HEK293 (cell line): ENCODE measurements around the gene SART3.
A peak's percentile ranks its signal among the peaks of the same experiment; 100 is the strongest.

Experiments used
- CTCF ChIA-PET: fragments of 350-600 bp; formaldehyde crosslinking; extraction: SDS; loops from one replicate; lab custom pipeline; 2021; ENCODE audit warnings: antibody characterized with exemption; lab: Yijun Ruan, JAX
- POLR2A ChIA-PET: fragments of 300-600 bp; formaldehyde crosslinking; extraction: SDS; loops from one replicate; lab custom pipeline; 2020; ENCODE audit warnings: antibody characterized with exemption, inconsistent platforms; lab: Yijun Ruan, JAX
- H3K27ac ChIP-seq: fragments of 200-500 bp; sonication (Bioruptor generic); 2 replicates; pipeline ENCODE4 v1.5.1; 2014; ENCODE audit warnings: low read depth, low read length, control low read depth, inconsistent platforms; ENCODE audit errors: extremely low read depth
- H3K36me3 ChIP-seq, 2 experiments: fragments of 200-500 bp in 1 of 2; sonication (Bioruptor generic) in 1 of 2; 1 replicate in 1 of 2; 2 replicates in 1 of 2; pipeline ENCODE4 v1.5.1; 2014 to 2017; ENCODE audit warnings: inconsistent platforms in 2 of 2, low read length in 2 of 2; ENCODE audit not compliant: control insufficient read depth in 2 of 2, insufficient read depth in 1 of 2
- H3K4me1 ChIP-seq: fragments of 200-500 bp; sonication (Bioruptor generic); 2 replicates; pipeline ENCODE4 v1.5.1; 2014; ENCODE audit warnings: mild to moderate bottlenecking, low read length, inconsistent platforms; ENCODE audit not compliant: control insufficient read depth, insufficient read depth
- H3K4me3 ChIP-seq: 2 replicates; pipeline ENCODE4 v1.5.1; 2011; ENCODE audit warnings: low read depth, mild to moderate bottlenecking, control low read depth, low read length, moderate library complexity
- H3K9me3 ChIP-seq: fragments of 200-500 bp; sonication (Bioruptor generic); 2 replicates; pipeline ENCODE4 v1.5.1; 2014; ENCODE audit warnings: low read depth, low read length, inconsistent platforms; ENCODE audit not compliant: control insufficient read depth, insufficient read depth
- ELK4 ChIP-seq: IDR thresholded peaks from 2 replicates; pipeline ENCODE4 v1.6.1; 2011; ENCODE audit warnings: mild to moderate bottlenecking, low read depth, low read length, borderline replicate concordance
- HOXC10 ChIP-seq: sonication (generic); formaldehyde crosslinking; IDR thresholded peaks from 2 replicates; pipeline ENCODE4 v1.8.1; 2023; ENCODE audit warnings: mild to moderate bottlenecking, missing genetic modification reagents
- IKZF3 ChIP-seq: fragments of 450-650 bp; IDR thresholded peaks from 2 replicates; pipeline ENCODE4 v1.5.0; 2018; ENCODE audit warnings: missing biosample characterization, mild to moderate bottlenecking, missing genetic modification characterization, moderate library complexity
- KLF1 ChIP-seq: fragments of 450-650 bp; formaldehyde crosslinking; IDR thresholded peaks from 2 replicates; pipeline ENCODE4 v1.5.1; 2016; ENCODE audit warnings: missing biosample characterization, missing genetic modification characterization
- MYNN ChIP-seq: fragments of 450-650 bp; formaldehyde crosslinking; IDR thresholded peaks from 2 replicates; pipeline ENCODE4 v1.5.1; 2016; ENCODE audit warnings: missing biosample characterization, missing genetic modification characterization, borderline replicate concordance
- PRDM6 ChIP-seq: fragments of 450-650 bp; formaldehyde crosslinking; IDR thresholded peaks from 2 replicates; pipeline ENCODE4 v1.5.1; 2017; ENCODE audit warnings: missing biosample characterization, missing genetic modification characterization
- ZBTB1 ChIP-seq: fragments of 450-650 bp; formaldehyde crosslinking; IDR thresholded peaks from 2 replicates; pipeline ENCODE4 v1.5.1; 2016; ENCODE audit warnings: missing biosample characterization, missing genetic modification characterization
- ZBTB26 ChIP-seq: fragments of 450-650 bp; formaldehyde crosslinking; optimal IDR thresholded peaks from 2 replicates; pipeline ENCODE3; 2016; ENCODE audit warnings: missing biosample characterization, mild to moderate bottlenecking, missing genetic modification characterization
- ZIC2 ChIP-seq: fragments of 450-650 bp; formaldehyde crosslinking; IDR thresholded peaks from 2 replicates; pipeline ENCODE4 v1.5.1; 2016; ENCODE audit warnings: missing biosample characterization, missing genetic modification characterization
- ZNF140 ChIP-seq: fragments of 450-650 bp; formaldehyde crosslinking; IDR thresholded peaks from 2 replicates; pipeline ENCODE4 v1.5.1; 2016; ENCODE audit warnings: missing biosample characterization, missing genetic modification characterization
- ZNF157 ChIP-seq: fragments of 450-650 bp; formaldehyde crosslinking; IDR thresholded peaks from 2 replicates; pipeline ENCODE4 v1.5.1; 2016; ENCODE audit warnings: missing biosample characterization, missing genetic modification characterization
- ZNF174 ChIP-seq: fragments of 450-650 bp; formaldehyde crosslinking; IDR thresholded peaks from 2 replicates; pipeline ENCODE4 v1.5.0; 2017; ENCODE audit warnings: missing biosample characterization, mild to moderate bottlenecking, missing genetic modification characterization
- ZNF426 ChIP-seq: fragments of 450-650 bp; formaldehyde crosslinking; IDR thresholded peaks from 2 replicates; pipeline ENCODE4 v1.5.1; 2017; ENCODE audit warnings: missing biosample characterization, missing genetic modification characterization, mild to moderate bottlenecking, inconsistent platforms, moderate library complexity
- ZNF514 ChIP-seq: fragments of 450-650 bp; formaldehyde crosslinking; IDR thresholded peaks from 2 replicates; pipeline ENCODE4 v1.5.1; 2016; ENCODE audit warnings: missing biosample characterization, missing genetic modification characterization
- ZNF561 ChIP-seq: fragments of 450-650 bp; IDR thresholded peaks from 2 replicates; pipeline ENCODE4 v1.5.1; 2018; ENCODE audit warnings: missing biosample characterization, missing genetic modification characterization, borderline replicate concordance
- ZNF585B ChIP-seq: fragments of 450-650 bp; formaldehyde crosslinking; IDR thresholded peaks from 2 replicates; pipeline ENCODE4 v1.5.1; 2016; ENCODE audit warnings: missing biosample characterization, missing genetic modification characterization
- ZNF654 ChIP-seq: fragments of 450-650 bp; formaldehyde crosslinking; IDR thresholded peaks from 2 replicates; pipeline ENCODE4 v1.5.1; 2016; ENCODE audit warnings: low read depth, missing biosample characterization, missing genetic modification characterization

The SART3 gene

DNA sequence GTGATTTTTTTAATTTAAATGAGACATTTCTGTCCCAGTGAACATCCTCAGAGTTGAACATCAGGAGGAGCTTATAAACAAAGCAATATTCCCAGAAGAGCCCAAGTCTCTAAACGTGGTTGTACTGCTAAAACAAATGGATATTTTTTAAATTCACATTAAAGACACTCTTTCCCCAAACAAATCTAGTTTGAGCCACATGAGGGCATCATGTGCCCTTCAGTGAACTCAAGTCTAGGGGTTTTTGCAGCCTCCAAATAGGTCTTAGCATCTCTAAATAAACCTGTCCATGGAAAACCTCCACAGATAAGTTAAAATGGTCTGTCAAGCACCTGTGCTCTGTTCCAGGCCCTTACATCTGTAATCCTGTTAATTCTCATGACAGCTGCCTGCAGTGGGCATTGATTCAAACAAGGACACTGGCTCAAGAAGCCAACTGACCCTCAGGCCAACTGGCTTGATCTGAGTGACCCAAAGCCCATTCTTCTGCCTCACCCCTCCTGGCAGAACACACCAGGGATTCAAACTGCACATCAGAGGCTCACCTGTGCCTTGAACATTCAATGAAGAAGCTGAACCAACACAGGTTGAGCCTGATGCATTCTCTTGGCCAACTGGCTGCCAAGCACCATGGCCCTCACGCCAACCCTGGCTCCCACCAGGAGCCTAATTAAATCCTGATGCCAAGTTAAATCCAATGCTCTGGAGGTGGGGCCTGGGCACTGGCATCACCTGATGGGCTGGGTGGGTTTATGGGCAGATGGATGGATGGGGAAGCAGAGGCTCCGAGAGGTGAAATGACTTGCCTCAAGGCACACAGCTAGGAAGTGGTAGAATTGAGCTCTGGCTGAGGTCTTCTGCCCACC lies 10.0 kb upstream of the SART3 start:
- CTCF ChIA-PET = interaction anchor here (0.7 to 10.6 kb wide), 4 partner anchors 41 to 237 kb away, joined by 3 to 160 read pairs (median 4); no protein-coding TSS in a partner anchor
- Histone ChIP-seq H3K27ac (no peak overlapping the region), H3K36me3 (peaks cover 13 to 40% of the 10 kb centered on the region in 2 experiments), H3K4me3 (no peak overlapping the region), H3K4me1 (no peaks in the 10 kb centered on the region)
- no peak for TF ChIP-seq PRDM6 (tag by site-specific recombination)
- TF ChIP-seq ZNF654 (tag by site-specific recombination) = peak; percentile 36
- TF ChIP-seq, all 188 proteins: peak for 1
- no peaks in the 10 kb centered on the region for H3K9me3 ChIP-seq
- POLR2A ChIA-PET = no interaction called here

GRCh38 chr12:108568338-108569154 lies 7.6 kb upstream of the SART3 start:
- no peak overlapping the region for H3K27ac ChIP-seq
- no peaks in the 10 kb centered on the region for H3K4me1 ChIP-seq
- peaks cover 22 to 59% of the 10 kb centered on the region in 2 experiments for H3K36me3 ChIP-seq
- no peak overlapping the region for H3K4me3 ChIP-seq
- ChIA-PET POLR2A (no interaction called here), CTCF (interaction anchor here (0.7 to 10.6 kb wide), 3 partner anchors 20 to 235 kb away, joined by 4 to 160 read pairs (median 8); no protein-coding TSS in a partner anchor)
- no peaks in the 10 kb centered on the region for H3K9me3 ChIP-seq
- peak; percentile 22; the same call in 1 of the 2 replicates for TF ChIP-seq ZIC2 (tag by site-specific recombination)
- no peak for TF ChIP-seq ZNF514 (tag by site-specific recombination)

DNA sequence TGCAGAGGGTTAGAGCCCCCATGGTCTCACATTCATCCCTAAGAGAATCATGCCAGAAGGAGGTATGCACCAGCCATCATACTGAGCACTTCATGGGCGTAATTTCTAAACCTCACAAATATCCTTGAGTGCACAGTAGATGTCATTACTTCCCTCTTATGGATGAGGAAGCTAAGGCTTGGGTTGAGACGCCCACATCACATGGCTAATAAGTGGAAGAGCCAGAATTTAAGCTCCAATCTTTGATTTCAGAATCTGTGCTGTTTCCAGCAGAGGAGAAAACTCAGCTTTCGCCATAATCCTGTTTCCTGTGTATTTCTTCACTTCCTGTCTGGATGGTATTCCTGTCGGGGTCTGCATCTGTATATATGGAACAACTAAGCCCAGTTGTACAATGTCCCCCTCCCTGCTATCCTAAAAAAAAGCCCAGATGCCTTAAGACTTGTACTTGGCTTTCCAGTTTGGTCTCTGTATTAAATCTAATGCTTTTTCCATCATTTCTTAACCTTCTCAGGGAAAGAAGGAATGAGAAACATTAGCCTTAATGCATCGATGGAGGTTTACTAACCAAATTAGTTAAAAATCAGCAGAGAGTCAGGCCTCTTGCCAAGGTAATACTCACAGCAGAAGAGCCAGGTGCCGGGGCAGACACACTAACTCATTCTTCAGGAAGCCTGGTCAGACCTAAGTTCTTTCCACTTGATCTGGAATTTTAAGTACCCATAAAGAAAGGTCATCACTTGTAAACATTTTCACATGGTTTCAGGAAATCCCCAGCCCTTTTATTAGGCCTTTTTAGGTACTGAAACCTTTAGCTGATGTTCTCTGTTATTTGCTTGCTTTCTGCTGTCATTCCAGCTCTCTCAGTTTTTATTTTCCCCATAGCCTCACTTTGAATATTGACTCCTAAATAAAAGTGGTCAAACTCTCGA lies 6.7 kb upstream of the SART3 start:
- H3K27ac ChIP-seq = no peak overlapping the region
- H3K36me3 ChIP-seq = peaks cover 22 to 59% of the 10 kb centered on the region in 2 experiments
- no peak overlapping the region for H3K4me3 ChIP-seq
- no peaks in the 10 kb centered on the region for H3K9me3 ChIP-seq
- no peak for TF ChIP-seq ZNF157 (tag by site-specific recombination)
- TF ChIP-seq KLF1 (tag by site-specific recombination) = no peak
- no peak for TF ChIP-seq IKZF3 (tag by site-specific recombination)
- no peak for TF ChIP-seq ZNF174 (tag by site-specific recombination)
- no peak for TF ChIP-seq ELK4
- TF ChIP-seq ZBTB26 (tag by site-specific recombination) = no peak
- TF ChIP-seq ZNF426 (tag by site-specific recombination) = no peak
- no peak for TF ChIP-seq HOXC10 (CRISPR knock-in tag)
- TF ChIP-seq ZNF585B (tag by site-specific recombination) = no peak
- TF ChIP-seq ZBTB1 (tag by site-specific recombination) = no peak
- TF ChIP-seq ZNF140 = no peak
- TF ChIP-seq MYNN (tag by site-specific recombination) = no peak
- no peak for TF ChIP-seq ZNF561 (tag by site-specific recombination)
- ChIA-PET POLR2A (no interaction called here), CTCF (interaction anchor here (1.7 to 10.6 kb wide), 2 partner anchors 51 to 236 kb away, joined by 8 to 160 read pairs; no protein-coding TSS in a partner anchor)
- H3K4me1 ChIP-seq = no peaks in the 10 kb centered on the region
